Endothelial cell (in vitro differentiated cells): ENCODE results near the gene HYDIN. TPM values are rescaled to one million over a fixed set of nuclear protein-coding genes. Genes with fewer than 3 reads are reported as not detected.
"Not testable (repeated sequence)": the region's sequence is repeated elsewhere in the genome, so short reads cannot be mapped to it uniquely, and the experiment has no call there.

ENCODE experiments used
- DNase-seq: peaks from one replicate; pipeline ENCODE4 v3.0.0; 2021; ENCODE audit warnings: low spot score
- H3K27ac Mint-ChIP-seq: one replicate; pipeline ENCODE4 v1.8.0; 2021; ENCODE audit warnings: mixed read lengths, inconsistent platforms; ENCODE audit not compliant: unreplicated experiment
- H3K27me3 Mint-ChIP-seq: one replicate; pipeline ENCODE4 v1.8.0; 2021; ENCODE audit warnings: mild to moderate bottlenecking, moderate library complexity, mixed read lengths, inconsistent platforms; ENCODE audit not compliant: unreplicated experiment
- H3K36me3 Mint-ChIP-seq: one replicate; pipeline ENCODE4 v1.8.0; 2021; ENCODE audit warnings: mild to moderate bottlenecking, low read depth, mixed read lengths, inconsistent platforms; ENCODE audit not compliant: unreplicated experiment
- H3K4me1 Mint-ChIP-seq: one replicate; pipeline ENCODE4 v1.8.0; 2021; ENCODE audit warnings: mild to moderate bottlenecking, mixed read lengths, inconsistent platforms; ENCODE audit not compliant: unreplicated experiment
- H3K4me3 Mint-ChIP-seq: one replicate; pipeline ENCODE4 v1.8.0; 2021; ENCODE audit warnings: mild to moderate bottlenecking, mixed read lengths, inconsistent platforms; ENCODE audit not compliant: unreplicated experiment
- H3K9me3 Mint-ChIP-seq: one replicate; pipeline ENCODE4 v1.8.0; 2021; ENCODE audit warnings: mixed read lengths, inconsistent platforms; ENCODE audit not compliant: unreplicated experiment
- total RNA-seq: library from RNA; stranded (reverse); fragmentation: NEBNext Ultra II Directional; extraction: Animal tissue kit (Norgen Biotek cat#: 25700); gene quantifications from one replicate; pipeline ENCODE4 v1.2.1, GENCODE V29; 2021; ENCODE audit not compliant: unreplicated experiment

HYDIN gene
- total RNA-seq, 1 donor from 2014 or later = 2.5 TPM

GRCh38 chr16:71080262-71080661 lies 150.3 kb downstream of the HYDIN start:
- not testable (repeated sequence) for H3K27ac Mint-ChIP-seq, H3K36me3 Mint-ChIP-seq, H3K4me1 Mint-ChIP-seq, H3K27me3 Mint-ChIP-seq, H3K9me3 Mint-ChIP-seq, H3K4me3 Mint-ChIP-seq, DNase-seq

GRCh38 chr16:71070651-71071050 lies 159.9 kb downstream of the HYDIN start:
- H3K4me3 Mint-ChIP-seq, H3K4me1 Mint-ChIP-seq, H3K27ac Mint-ChIP-seq, DNase-seq, H3K36me3 Mint-ChIP-seq, H3K27me3 Mint-ChIP-seq, H3K9me3 Mint-ChIP-seq: not testable (repeated sequence)

DNA sequence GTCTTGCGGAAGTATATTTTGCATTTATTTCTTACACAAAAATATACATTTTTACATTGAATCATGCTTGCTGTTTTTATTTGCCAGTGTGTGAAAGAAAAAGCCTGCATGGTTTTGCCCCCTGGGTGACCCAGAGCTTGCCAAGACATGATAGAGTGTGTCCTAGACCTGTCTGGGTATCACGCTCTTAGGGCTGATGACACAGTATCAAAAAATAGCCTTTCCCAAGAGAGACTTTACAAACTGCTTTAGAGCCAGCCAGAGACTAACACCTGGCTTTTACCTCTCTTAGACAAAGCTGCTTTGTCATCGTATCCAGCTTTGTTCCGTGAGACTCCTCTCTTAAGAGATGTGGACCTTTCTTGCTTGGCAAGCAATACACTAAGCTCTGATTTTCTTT lies 160.7 kb downstream of the HYDIN start:
- H3K4me3 Mint-ChIP-seq, H3K27me3 Mint-ChIP-seq, H3K27ac Mint-ChIP-seq, DNase-seq, H3K9me3 Mint-ChIP-seq, H3K36me3 Mint-ChIP-seq, H3K4me1 Mint-ChIP-seq: not testable (repeated sequence)

DNA sequence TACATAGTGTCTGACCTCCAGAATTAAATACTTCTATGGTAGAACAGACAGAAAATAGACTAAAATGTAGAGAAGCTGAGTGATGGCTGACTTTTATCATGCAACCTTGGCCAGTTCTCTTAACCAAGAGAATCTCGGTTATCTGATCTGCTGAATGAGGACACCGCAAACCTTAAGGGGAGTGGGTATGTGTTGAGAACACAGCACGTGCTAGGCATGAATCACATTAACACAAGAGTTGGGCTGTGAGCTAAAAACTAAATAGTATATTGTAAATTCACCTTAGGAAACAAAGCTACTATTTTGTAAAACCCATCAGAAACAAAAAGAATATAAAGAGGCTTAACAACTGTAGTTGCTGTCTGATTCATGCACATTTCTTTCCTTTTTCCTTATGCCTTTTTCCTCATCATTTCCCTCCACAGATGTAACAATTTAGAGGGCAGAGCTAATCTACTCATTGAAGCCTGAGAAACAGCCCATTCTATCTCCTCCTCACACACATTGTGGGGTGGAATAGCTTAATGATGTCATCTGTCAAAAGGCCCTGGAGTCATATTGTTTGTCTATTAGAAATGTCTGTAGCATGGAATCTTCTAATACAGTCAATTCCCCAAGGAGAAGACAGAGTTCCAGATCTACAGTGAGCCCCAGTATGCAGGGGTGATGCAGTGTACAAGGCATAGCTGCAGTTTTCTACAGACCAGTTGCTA lies 176.5 kb downstream of the HYDIN start:
- H3K4me1 Mint-ChIP-seq, H3K27me3 Mint-ChIP-seq, H3K27ac Mint-ChIP-seq, H3K36me3 Mint-ChIP-seq, H3K4me3 Mint-ChIP-seq, H3K9me3 Mint-ChIP-seq, DNase-seq: not testable (repeated sequence)

DNA sequence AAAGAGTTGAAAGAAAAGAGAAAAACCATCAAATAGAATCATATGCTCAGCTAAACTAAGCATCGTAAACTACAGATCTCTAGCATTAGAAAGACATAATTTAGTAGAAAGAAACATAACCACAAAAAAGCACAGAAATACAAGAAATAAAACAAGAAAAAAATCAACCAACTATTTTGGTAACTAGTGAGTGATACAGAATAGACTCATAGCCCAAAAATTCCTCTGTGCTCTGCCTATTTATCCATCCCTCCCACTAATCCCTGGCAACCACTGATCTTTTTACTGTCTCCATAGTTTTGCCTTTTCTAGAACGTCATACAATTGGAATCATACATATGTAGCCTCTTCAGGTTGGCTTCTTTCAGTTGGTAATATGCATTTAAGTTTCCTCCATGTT lies 180.2 kb downstream of the HYDIN start:
- H3K4me1 Mint-ChIP-seq, H3K9me3 Mint-ChIP-seq, H3K27me3 Mint-ChIP-seq, H3K4me3 Mint-ChIP-seq, DNase-seq, H3K27ac Mint-ChIP-seq, H3K36me3 Mint-ChIP-seq: not testable (repeated sequence)

GRCh38 chr16:71039368-71040111 lies 191.0 kb downstream of the HYDIN start:
- not testable (repeated sequence) for DNase-seq, H3K4me3 Mint-ChIP-seq, H3K27ac Mint-ChIP-seq, H3K36me3 Mint-ChIP-seq, H3K9me3 Mint-ChIP-seq, H3K4me1 Mint-ChIP-seq, H3K27me3 Mint-ChIP-seq

GRCh38 chr16:71038421-71038820 lies 192.1 kb downstream of the HYDIN start:
- H3K4me1 Mint-ChIP-seq, H3K4me3 Mint-ChIP-seq, H3K27me3 Mint-ChIP-seq, H3K36me3 Mint-ChIP-seq, DNase-seq, H3K9me3 Mint-ChIP-seq, H3K27ac Mint-ChIP-seq: not testable (repeated sequence)

- not testable (repeated sequence) for DNase-seq, H3K9me3 Mint-ChIP-seq, H3K27me3 Mint-ChIP-seq, H3K36me3 Mint-ChIP-seq, H3K4me3 Mint-ChIP-seq, H3K27ac Mint-ChIP-seq, H3K4me1 Mint-ChIP-seq
These were observed 192.5 kb downstream of the HYDIN start for GRCh38 chr16:71037987-71038386.

- not testable (repeated sequence) for H3K27ac Mint-ChIP-seq, H3K36me3 Mint-ChIP-seq, DNase-seq, H3K4me1 Mint-ChIP-seq, H3K4me3 Mint-ChIP-seq, H3K9me3 Mint-ChIP-seq, H3K27me3 Mint-ChIP-seq
These were observed 202.3 kb downstream of the HYDIN start for GRCh38 chr16:71028032-71028727.

DNA sequence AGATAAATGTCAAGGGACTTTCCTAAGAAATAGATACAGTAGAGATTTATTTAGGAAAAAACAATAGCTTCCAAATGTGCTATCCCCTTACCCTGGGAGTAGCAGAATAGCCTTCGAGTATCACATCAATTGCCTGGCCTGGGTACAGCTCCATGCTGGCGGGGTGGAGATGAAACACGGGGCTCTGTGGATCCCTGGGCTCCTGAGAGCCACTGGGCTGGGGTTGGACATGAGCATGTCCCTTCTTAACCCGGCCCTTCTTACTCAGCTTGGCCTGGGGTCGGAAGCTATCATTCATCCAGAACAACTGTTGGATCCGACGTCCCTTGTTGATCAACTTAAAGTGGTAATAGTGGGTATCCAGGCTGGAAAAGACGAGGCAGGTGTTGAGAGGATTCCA lies 203.0 kb downstream of the HYDIN start:
- not testable (repeated sequence) for H3K4me3 Mint-ChIP-seq, H3K9me3 Mint-ChIP-seq, H3K36me3 Mint-ChIP-seq, H3K27me3 Mint-ChIP-seq, DNase-seq, H3K27ac Mint-ChIP-seq, H3K4me1 Mint-ChIP-seq

- H3K4me3 Mint-ChIP-seq, H3K27ac Mint-ChIP-seq, H3K36me3 Mint-ChIP-seq, H3K27me3 Mint-ChIP-seq, H3K4me1 Mint-ChIP-seq, H3K9me3 Mint-ChIP-seq, DNase-seq: not testable (repeated sequence)
These were observed 206.6 kb downstream of the HYDIN start for GRCh38 chr16:71023851-71024439.
